ENCODE measurements around the gene NUDT14.
A peak's percentile ranks its signal among the peaks of the same experiment; 100 is the strongest.

The NUDT14 gene

GRCh38 chr14:105144026-105144665, 37.0 kb downstream of the NUDT14 start:
- DNase-seq = no peak

GRCh38 chr14:105143451-105144025, 37.6 kb downstream of the NUDT14 start:
- no peak for DNase-seq

GRCh38 chr14:105142651-105143450, 38.3 kb downstream of the NUDT14 start:
- DNase-seq = no peak

- no peak for DNase-seq
Observed at GRCh38 chr14:105141486-105142281, 39.4 kb downstream of the NUDT14 start.

- no peak for DNase-seq
Observed at GRCh38 chr14:105141026-105141425, 40.1 kb downstream of the NUDT14 start.

GRCh38 chr14:105140581-105140980, 40.5 kb downstream of the NUDT14 start:
- DNase-seq = peak; percentile 4 to 41

GRCh38 chr14:105139831-105140239, 41.3 kb downstream of the NUDT14 start:
- no peak for DNase-seq

GRCh38 chr14:105139212-105139825, 41.8 kb downstream of the NUDT14 start:
- no peak for DNase-seq

- DNase-seq = no peak
Observed at GRCh38 chr14:105138551-105139111, 42.5 kb downstream of the NUDT14 start.

GRCh38 chr14:105138021-105138541, 43.0 kb downstream of the NUDT14 start:
- no peak for DNase-seq

- no peak for DNase-seq
Observed at GRCh38 chr14:105137481-105138020, 43.6 kb downstream of the NUDT14 start.

GRCh38 chr14:105136401-105137322, 44.5 kb downstream of the NUDT14 start:
- DNase-seq = no peak

GRCh38 chr14:105135700-105136395, 45.3 kb downstream of the NUDT14 start:
- no peak for DNase-seq

- no peak for DNase-seq
Observed at GRCh38 chr14:105132921-105133654, 48.0 kb downstream of the NUDT14 start.

GRCh38 chr14:105131241-105131640, 49.9 kb downstream of the NUDT14 start:
- DNase-seq = no peak

GRCh38 chr14:105128059-105128458, 53.1 kb downstream of the NUDT14 start:
- no peak for DNase-seq

- no peak for DNase-seq
Observed at GRCh38 chr14:105126981-105127329, 54.2 kb downstream of the NUDT14 start.

GRCh38 chr14:105126126-105126980, 54.8 kb downstream of the NUDT14 start:
- no peak for DNase-seq

All from NCI-H526 (cell line).